HG02840 (cell line): ENCODE data around the gene SFXN3.

Experiments
- ATAC-seq: cut with Tn5 transposase; IDR thresholded peaks from one replicate; pipeline ENCODE4 v1.9.1; 2021; ENCODE audit warnings: mild to moderate bottlenecking, moderate library complexity, moderate number of reproducible peaks; ENCODE audit not compliant: unreplicated experiment, low FRiP score

The SFXN3 gene

GRCh38 chr10:101070098-101070497 is 39.1 kb downstream of the SFXN3 start:
- ATAC-seq: no peak

GRCh38 chr10:101071267-101071884 is 40.3 kb downstream of the SFXN3 start:
- ATAC-seq: no peak

GRCh38 chr10:101071885-101072433 is 40.9 kb downstream of the SFXN3 start:
- no peak for ATAC-seq

- ATAC-seq: no peak
Observed at GRCh38 chr10:101072923-101073322, 41.9 kb downstream of the SFXN3 start.

- no peak for ATAC-seq
Observed at GRCh38 chr10:101073631-101074030, 42.6 kb downstream of the SFXN3 start.

GRCh38 chr10:101075775-101076174 is 44.7 kb downstream of the SFXN3 start:
- ATAC-seq: no peak

- no peak for ATAC-seq
Observed at GRCh38 chr10:101076630-101077029, 45.6 kb downstream of the SFXN3 start.

- no peak for ATAC-seq
Observed at GRCh38 chr10:101079874-101080273, 48.8 kb downstream of the SFXN3 start.

GRCh38 chr10:101080933-101081931 is 50.2 kb downstream of the SFXN3 start:
- ATAC-seq: no peak

GRCh38 chr10:101085846-101086245 is 54.8 kb downstream of the SFXN3 start:
- no peak for ATAC-seq

- no peak for ATAC-seq
Observed at GRCh38 chr10:101087376-101087775, 56.3 kb downstream of the SFXN3 start.

GRCh38 chr10:101087965-101088364 is 56.9 kb downstream of the SFXN3 start:
- ATAC-seq: no peak

GRCh38 chr10:101089520-101090299 is 58.7 kb downstream of the SFXN3 start:
- ATAC-seq: no peak

GRCh38 chr10:101090597-101090996 is 59.6 kb downstream of the SFXN3 start:
- ATAC-seq: no peak
